NCI-H2081 treated with DMSO at 0.1 percent for 48 hours (cell line): ENCODE results near the gene GALNT9.
"Not testable (repeated sequence)": the region's sequence is repeated elsewhere in the genome, so short reads cannot be mapped to it uniquely, and the experiment has no call there.

Source experiments
- DNase-seq: peaks from one replicate; lab custom pipeline; 2025; lab: John Stamatoyannopoulos, UW

Gene GALNT9

GRCh38 chr12:132264086-132265010, 65.0 kb downstream of the GALNT9 start:
- DNase-seq, result no peak

GRCh38 chr12:132263451-132264049, 65.8 kb downstream of the GALNT9 start:
- DNase-seq, result no peak

- no peak for DNase-seq
Observed at GRCh38 chr12:132263061-132263360, 66.4 kb downstream of the GALNT9 start.

- DNase-seq, result no peak
Observed at GRCh38 chr12:132262256-132263060, 66.9 kb downstream of the GALNT9 start.

GRCh38 chr12:132261328-132262138, 67.9 kb downstream of the GALNT9 start:
- no peak for DNase-seq

GRCh38 chr12:132260721-132261120, 68.7 kb downstream of the GALNT9 start:
- DNase-seq, result no peak

GRCh38 chr12:132259872-132260695, 69.3 kb downstream of the GALNT9 start:
- DNase-seq, result no peak

- DNase-seq, result no peak
Observed at GRCh38 chr12:132259364-132259871, 70.0 kb downstream of the GALNT9 start.

GRCh38 chr12:132258543-132258942, 70.8 kb downstream of the GALNT9 start:
- no peak for DNase-seq

- no peak for DNase-seq
Observed at GRCh38 chr12:132257955-132258490, 71.4 kb downstream of the GALNT9 start.

- DNase-seq, result no peak
Observed at GRCh38 chr12:132257206-132257954, 72.0 kb downstream of the GALNT9 start.

- DNase-seq, result no peak
Observed at GRCh38 chr12:132256646-132257045, 72.7 kb downstream of the GALNT9 start.

GRCh38 chr12:132255642-132256041, 73.7 kb downstream of the GALNT9 start:
- no peak for DNase-seq

GRCh38 chr12:132253698-132254480, 75.5 kb downstream of the GALNT9 start:
- DNase-seq, result no peak

GRCh38 chr12:132252981-132253380, 76.4 kb downstream of the GALNT9 start:
- DNase-seq, result not testable (repeated sequence)

- no peak for DNase-seq
Observed at GRCh38 chr12:132251741-132252490, 77.5 kb downstream of the GALNT9 start.

GRCh38 chr12:132251310-132251709, 78.1 kb downstream of the GALNT9 start:
- DNase-seq, result no peak

GRCh38 chr12:132250707-132251106, 78.7 kb downstream of the GALNT9 start:
- no peak for DNase-seq
